Breast epithelium (tissue), 3 donors: ENCODE data around the gene TARS2.
A peak's percentile ranks its signal among the peaks of the same experiment; 100 is the strongest.

Experiments used
- CTCF ChIP-seq, 3 donors: fragments of 450-650 bp; IDR thresholded peaks; one replicate each; pipeline ENCODE4 v1.5.1; 2016 to 2017; ENCODE audit warnings: antibody characterized with exemption in 3 of 3, mild to moderate bottlenecking in 3 of 3, moderate library complexity in 3 of 3
- POLR2A ChIP-seq: fragments of 450-650 bp; IDR thresholded peaks from one replicate; pipeline ENCODE4 v1.6.1; 2016; ENCODE audit warnings: antibody characterized with exemption, mild to moderate bottlenecking, moderate library complexity
- POLR2AphosphoS5 ChIP-seq, 3 donors: sonication (generic); formaldehyde crosslinking; IDR thresholded peaks; one replicate each; pipeline ENCODE4 v1.6.1; 2017; ENCODE audit warnings: antibody characterized with exemption in 3 of 3

DNA sequence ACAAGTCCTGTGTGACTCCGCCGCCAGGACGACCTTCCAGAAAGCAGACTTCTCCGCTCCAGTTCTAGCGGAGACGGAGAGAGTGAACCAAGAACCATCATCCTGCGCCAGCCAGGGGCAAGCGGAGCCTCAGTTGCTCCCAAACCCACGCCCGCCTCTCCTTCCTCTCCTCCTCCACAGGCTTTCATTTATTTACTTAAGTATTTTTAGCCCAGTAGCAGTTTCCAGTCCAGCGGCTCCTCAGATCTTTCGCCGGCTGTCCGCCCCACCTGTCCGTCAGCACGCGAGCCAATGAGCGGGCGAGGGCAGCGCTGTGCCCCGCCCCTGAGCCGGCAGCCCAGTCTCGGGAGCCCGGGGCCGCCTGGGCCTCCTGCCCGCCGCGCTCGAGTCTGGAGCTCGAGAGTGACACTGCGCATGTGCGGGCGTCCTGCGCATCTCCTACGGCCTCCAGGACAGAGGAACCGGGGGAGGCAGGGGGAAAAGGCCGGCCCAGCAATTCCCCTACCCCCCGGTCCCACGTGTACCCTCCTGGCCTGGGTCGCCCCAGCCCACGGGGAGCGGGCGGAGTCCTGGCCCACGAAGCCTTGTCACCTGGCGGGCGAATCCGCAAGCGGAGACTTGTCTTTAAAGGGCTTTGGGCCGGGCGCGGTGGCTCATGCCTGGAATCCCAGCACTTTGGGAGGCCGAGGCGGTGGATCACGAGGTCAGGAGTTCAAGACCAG is 28.3 kb downstream of the TARS2 start, which contains the start of gene FALEC:
- peak in 2 of 3 donors; percentile 22 to 30 for TF ChIP-seq CTCF (IDR thresholded peaks at IDR 0.05)
- no peak for TF ChIP-seq POLR2A
- TF ChIP-seq POLR2AphosphoS5 (IDR thresholded peaks at IDR 0.05) = peak in 2 of 3 donors; percentile 19 to 60
